SK-N-SH treated with all-trans-retinoic acid at 6 μM for 48 hours (cell line): ENCODE results near the gene RNF213.

Experiments
- ATAC-seq: fragments of 200-7000 bp; cut with Tn5 transposase; 3 replicates; pipeline ENCODE4 v1.9.1; 2020; ENCODE audit warnings: mild to moderate bottlenecking, moderate library complexity
- ARNTL ChIP-seq: fragments of 450-650 bp; formaldehyde crosslinking; IDR thresholded peaks from 2 replicates; pipeline ENCODE4 v1.5.0; 2020; ENCODE audit warnings: low read depth, mild to moderate bottlenecking, moderate library complexity, borderline replicate concordance
- BACH2 ChIP-seq: fragments of 250-450 bp; sonication (Bioruptor Pico); IDR thresholded peaks from 2 replicates; pipeline ENCODE4 v1.9.0; 2021; ENCODE audit warnings: mild to moderate bottlenecking, borderline replicate concordance
- CSDC2 ChIP-seq: fragments of 250-450 bp; sonication (Bioruptor Pico); IDR thresholded peaks from 2 replicates; pipeline ENCODE4 v1.5.0; 2020; ENCODE audit warnings: mild to moderate bottlenecking, moderate library complexity
- CSRNP3 ChIP-seq: fragments of 250-450 bp; sonication (Bioruptor Pico); IDR thresholded peaks from 2 replicates; pipeline ENCODE4 v1.5.1; 2021; ENCODE audit warnings: mild to moderate bottlenecking, moderate library complexity
- ESRRG ChIP-seq: fragments of 250-450 bp; sonication (Bioruptor Pico); IDR thresholded peaks from 2 replicates; pipeline ENCODE4 v1.6.1; 2021; ENCODE audit warnings: mild to moderate bottlenecking
- GLIS3 ChIP-seq: fragments of 250-450 bp; sonication (Bioruptor Pico); IDR thresholded peaks from 2 replicates; pipeline ENCODE4 v1.5.0; 2020; ENCODE audit warnings: mild to moderate bottlenecking, moderate library complexity
- ISL1 ChIP-seq: fragments of 250-450 bp; sonication (Bioruptor Pico); IDR thresholded peaks from 2 replicates; pipeline ENCODE4 v2.1.2; 2022; ENCODE audit warnings: mild to moderate bottlenecking, moderate library complexity
- PATZ1 ChIP-seq: fragments of 250-450 bp; sonication (Bioruptor Pico); IDR thresholded peaks from 2 replicates; pipeline ENCODE4 v1.8.0; 2020; ENCODE audit warnings: mild to moderate bottlenecking, moderate library complexity, borderline replicate concordance
- POU6F1 ChIP-seq: fragments of 250-450 bp; sonication (Bioruptor Pico); IDR thresholded peaks from 2 replicates; pipeline ENCODE4 v1.8.0; 2021; ENCODE audit warnings: low read depth, mild to moderate bottlenecking, moderate library complexity, borderline replicate concordance
- PPARA ChIP-seq: fragments of 250-450 bp; sonication (Bioruptor Pico); IDR thresholded peaks from 2 replicates; pipeline ENCODE4 v1.5.0; 2020; ENCODE audit warnings: mild to moderate bottlenecking, borderline replicate concordance
- RARB ChIP-seq: fragments of 250-450 bp; sonication (Bioruptor Pico); IDR thresholded peaks from 2 replicates; pipeline ENCODE4 v1.8.0; 2021; ENCODE audit warnings: mild to moderate bottlenecking, moderate library complexity
- SNAI2 ChIP-seq: fragments of 250-450 bp; sonication (Bioruptor Pico); IDR thresholded peaks from 2 replicates; pipeline ENCODE4 v1.5.0; 2020; ENCODE audit warnings: mild to moderate bottlenecking, moderate library complexity
- TCF4 ChIP-seq: fragments of 250-450 bp; sonication (Bioruptor Pico); IDR thresholded peaks from 2 replicates; pipeline ENCODE4 v1.8.0; 2021; ENCODE audit warnings: mild to moderate bottlenecking, moderate library complexity, borderline replicate concordance
- TOX ChIP-seq: fragments of 250-450 bp; sonication (Bioruptor Pico); IDR thresholded peaks from 2 replicates; pipeline ENCODE4 v1.8.0; 2021; ENCODE audit warnings: mild to moderate bottlenecking, moderate library complexity, borderline replicate concordance
- ZC3H10 ChIP-seq: fragments of 250-450 bp; sonication (Bioruptor Pico); IDR thresholded peaks from 2 replicates; pipeline ENCODE4 v1.5.1; 2021; ENCODE audit warnings: mild to moderate bottlenecking, moderate library complexity
- ZFP3 ChIP-seq: fragments of 250-450 bp; sonication (Bioruptor Pico); IDR thresholded peaks from 2 replicates; pipeline ENCODE4 v1.5.0; 2020; ENCODE audit warnings: mild to moderate bottlenecking, moderate library complexity
- ZNF70 ChIP-seq: fragments of 450-650 bp; formaldehyde crosslinking; IDR thresholded peaks from 2 replicates; pipeline ENCODE4 v1.5.0; 2020; ENCODE audit warnings: mild to moderate bottlenecking, moderate library complexity
- ZNF8 ChIP-seq: fragments of 450-650 bp; formaldehyde crosslinking; IDR thresholded peaks from 2 replicates; pipeline ENCODE4 v1.5.0; 2020; ENCODE audit warnings: mild to moderate bottlenecking, moderate library complexity
- TF ChIP-seq, protein P1 (sequence below): fragments of 250-450 bp; sonication (Bioruptor Pico); IDR thresholded peaks from 2 replicates; pipeline ENCODE4 v1.5.1; 2020; ENCODE audit warnings: low read depth, mild to moderate bottlenecking, moderate library complexity
- TF ChIP-seq, protein P2 (sequence below): fragments of 250-450 bp; sonication (Bioruptor Pico); IDR thresholded peaks from 2 replicates; pipeline ENCODE4 v1.5.0; 2020; ENCODE audit warnings: mild to moderate bottlenecking, moderate library complexity

The RNF213 gene

DNA sequence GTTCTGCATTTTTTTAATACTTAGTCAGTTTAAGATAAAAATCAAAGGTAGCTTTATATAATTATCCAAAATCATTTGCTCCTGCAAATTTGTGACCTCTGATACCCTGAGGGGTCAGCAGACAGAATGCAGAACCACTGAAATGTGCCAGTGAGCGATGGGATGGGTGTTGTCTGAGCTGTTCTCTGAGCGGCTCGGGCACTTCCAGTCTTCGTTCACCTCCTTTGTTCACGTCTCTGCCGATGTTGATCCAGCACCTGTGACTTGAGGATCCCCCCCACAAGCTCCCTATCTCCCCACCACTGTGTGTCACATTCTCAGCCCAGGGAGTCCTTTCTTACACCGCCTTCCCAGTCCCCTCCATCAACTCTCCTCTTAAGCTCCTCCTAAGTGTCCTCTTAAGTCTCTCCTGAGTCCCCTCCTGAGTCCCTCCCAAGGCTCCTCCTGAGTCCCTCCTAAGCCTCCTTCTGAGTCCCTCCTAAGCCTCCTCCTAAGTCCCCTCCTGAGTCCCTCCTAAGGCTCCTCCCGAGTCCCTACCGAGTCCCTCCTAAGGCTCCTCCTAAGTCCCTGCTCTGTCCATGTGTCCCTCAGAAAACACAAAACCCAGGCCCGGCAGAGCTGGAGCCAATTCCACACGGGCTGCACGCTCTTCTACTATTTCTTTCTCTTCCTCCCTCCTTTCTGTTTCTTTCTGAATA lies 47.5 kb downstream of the RNF213 start (continued):
- TF ChIP-seq ESRRG (no peak), TCF4 (no peak)
- TF ChIP-seq, all 23 proteins: peak for 0

- no peak for ATAC-seq
- TF ChIP-seq ARNTL (CRISPR knock-in tag) (no peak), PPARA (CRISPR knock-in tag) (no peak), POU6F1 (CRISPR knock-in tag) (no peak), ZNF8 (CRISPR knock-in tag) (no peak), PATZ1 (CRISPR knock-in tag) (no peak), BACH2 (CRISPR knock-in tag) (no peak), TOX (CRISPR knock-in tag) (no peak), ISL1 (CRISPR knock-in tag) (no peak), ZC3H10 (CRISPR knock-in tag) (no peak), ESRRG (no peak)
- TF ChIP-seq, protein P1, sequence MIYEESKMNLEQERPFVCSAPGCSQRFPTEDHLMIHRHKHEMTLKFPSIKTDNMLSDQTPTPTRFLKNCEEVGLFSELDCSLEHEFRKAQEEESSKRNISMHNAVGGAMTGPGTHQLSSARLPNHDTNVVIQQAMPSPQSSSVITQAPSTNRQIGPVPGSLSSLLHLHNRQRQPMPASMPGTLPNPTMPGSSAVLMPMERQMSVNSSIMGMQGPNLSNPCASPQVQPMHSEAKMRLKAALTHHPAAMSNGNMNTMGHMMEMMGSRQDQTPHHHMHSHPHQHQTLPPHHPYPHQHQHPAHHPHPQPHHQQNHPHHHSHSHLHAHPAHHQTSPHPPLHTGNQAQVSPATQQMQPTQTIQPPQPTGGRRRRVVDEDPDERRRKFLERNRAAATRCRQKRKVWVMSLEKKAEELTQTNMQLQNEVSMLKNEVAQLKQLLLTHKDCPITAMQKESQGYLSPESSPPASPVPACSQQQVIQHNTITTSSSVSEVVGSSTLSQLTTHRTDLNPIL (CRISPR knock-in tag): no peak
- TF ChIP-seq, all 23 proteins: peak for 0
Measured at GRCh38 chr17:80308692-80309517, 48.3 kb downstream of the RNF213 start.

DNA sequence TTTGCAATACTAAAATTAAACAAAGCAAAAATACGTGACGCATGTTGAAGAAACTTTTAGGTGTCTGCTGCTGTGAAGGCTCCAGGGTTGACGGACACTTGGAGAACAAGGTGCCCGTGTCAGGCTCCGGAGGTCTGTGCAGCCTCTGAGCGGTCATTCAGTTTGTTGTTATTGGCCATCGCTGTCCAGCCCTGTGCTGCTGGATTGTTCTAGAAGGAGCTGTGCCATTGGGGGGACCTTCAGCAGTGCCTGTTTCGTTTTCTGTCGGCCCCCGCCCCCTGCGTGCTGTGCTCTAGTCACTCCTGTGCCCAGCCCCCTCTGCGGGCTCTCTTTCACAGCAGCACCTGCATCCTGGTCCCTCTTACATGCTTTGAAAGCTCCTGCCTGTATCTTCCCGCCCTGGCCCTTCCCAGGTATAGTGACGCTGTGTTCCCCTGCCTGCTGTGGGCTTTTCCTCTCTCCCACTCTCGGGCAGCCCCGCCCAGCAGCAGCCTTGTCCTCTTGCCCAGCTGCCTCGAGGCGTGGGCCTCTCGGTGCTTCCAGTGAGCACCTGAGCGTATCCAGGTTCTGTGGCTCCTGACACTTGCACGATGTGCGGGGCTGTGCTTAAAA lies 50.7 kb downstream of the RNF213 start:
- ATAC-seq: no peak
- no peak for TF ChIP-seq BACH2 (CRISPR knock-in tag)
- TF ChIP-seq, all 23 proteins: peak for 0

DNA sequence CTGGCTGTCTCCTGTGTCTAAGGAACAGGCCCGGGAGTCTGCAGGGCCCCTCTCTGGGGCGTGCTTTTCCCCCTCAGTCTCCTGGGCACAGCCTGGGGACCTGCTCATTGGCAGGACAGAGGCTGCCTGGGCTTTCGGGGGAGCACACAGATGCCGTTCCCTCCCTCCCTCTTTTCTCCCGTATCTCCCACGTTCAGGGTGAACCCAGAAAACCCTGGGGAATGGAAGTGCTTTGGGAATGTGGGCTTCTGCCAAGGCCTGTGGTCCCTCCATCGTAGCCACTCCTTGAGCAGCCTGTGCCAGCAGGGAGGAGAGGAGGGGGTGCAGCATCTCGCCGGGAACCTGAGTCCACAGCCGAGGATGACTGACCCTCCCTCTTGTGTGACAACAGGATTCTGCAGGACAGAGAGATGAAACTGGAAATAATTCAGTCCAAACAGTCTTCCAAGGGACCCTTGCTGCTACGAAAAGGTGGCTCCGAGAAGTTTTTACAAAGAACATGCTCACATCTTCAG lies 52.0 kb downstream of the RNF213 start:
- no peak for TF ChIP-seq BACH2 (CRISPR knock-in tag)
- no peak for TF ChIP-seq ARNTL (CRISPR knock-in tag)
- TF ChIP-seq, protein P2, sequence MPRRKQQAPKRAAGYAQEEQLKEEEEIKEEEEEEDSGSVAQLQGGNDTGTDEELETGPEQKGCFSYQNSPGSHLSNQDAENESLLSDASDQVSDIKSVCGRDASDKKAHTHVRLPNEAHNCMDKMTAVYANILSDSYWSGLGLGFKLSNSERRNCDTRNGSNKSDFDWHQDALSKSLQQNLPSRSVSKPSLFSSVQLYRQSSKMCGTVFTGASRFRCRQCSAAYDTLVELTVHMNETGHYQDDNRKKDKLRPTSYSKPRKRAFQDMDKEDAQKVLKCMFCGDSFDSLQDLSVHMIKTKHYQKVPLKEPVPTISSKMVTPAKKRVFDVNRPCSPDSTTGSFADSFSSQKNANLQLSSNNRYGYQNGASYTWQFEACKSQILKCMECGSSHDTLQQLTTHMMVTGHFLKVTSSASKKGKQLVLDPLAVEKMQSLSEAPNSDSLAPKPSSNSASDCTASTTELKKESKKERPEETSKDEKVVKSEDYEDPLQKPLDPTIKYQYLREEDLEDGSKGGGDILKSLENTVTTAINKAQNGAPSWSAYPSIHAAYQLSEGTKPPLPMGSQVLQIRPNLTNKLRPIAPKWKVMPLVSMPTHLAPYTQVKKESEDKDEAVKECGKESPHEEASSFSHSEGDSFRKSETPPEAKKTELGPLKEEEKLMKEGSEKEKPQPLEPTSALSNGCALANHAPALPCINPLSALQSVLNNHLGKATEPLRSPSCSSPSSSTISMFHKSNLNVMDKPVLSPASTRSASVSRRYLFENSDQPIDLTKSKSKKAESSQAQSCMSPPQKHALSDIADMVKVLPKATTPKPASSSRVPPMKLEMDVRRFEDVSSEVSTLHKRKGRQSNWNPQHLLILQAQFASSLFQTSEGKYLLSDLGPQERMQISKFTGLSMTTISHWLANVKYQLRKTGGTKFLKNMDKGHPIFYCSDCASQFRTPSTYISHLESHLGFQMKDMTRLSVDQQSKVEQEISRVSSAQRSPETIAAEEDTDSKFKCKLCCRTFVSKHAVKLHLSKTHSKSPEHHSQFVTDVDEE (CRISPR knock-in tag): no peak
- TF ChIP-seq CSDC2: no peak
- TF ChIP-seq GLIS3 (CRISPR knock-in tag): no peak
- TF ChIP-seq ZNF70 (CRISPR knock-in tag): no peak
- no peak for TF ChIP-seq ISL1 (CRISPR knock-in tag)
- no peak for TF ChIP-seq RARB
- TF ChIP-seq SNAI2 (CRISPR knock-in tag): no peak
- TF ChIP-seq ESRRG: no peak
- no peak for TF ChIP-seq POU6F1 (CRISPR knock-in tag)
- TF ChIP-seq ZFP3 (CRISPR knock-in tag): no peak
- TF ChIP-seq PATZ1 (CRISPR knock-in tag): no peak
- no peak for TF ChIP-seq CSRNP3 (CRISPR knock-in tag)
- no peak for TF ChIP-seq ZC3H10 (CRISPR knock-in tag)
- TF ChIP-seq, all 23 proteins: peak for 0
- no peak for ATAC-seq
